Heart right ventricle (tissue), 16 donors: ENCODE measurements around the gene MMD. TPM values are rescaled to one million over a fixed set of nuclear protein-coding genes. Genes with fewer than 3 reads are reported as not detected.
"Not testable (repeated sequence)": the region's sequence is repeated elsewhere in the genome, so short reads cannot be mapped to it uniquely, and the experiment has no call there.

Experiments used
- ATAC-seq, 8 donors: fragments of 200-7000 bp; cut with Tn5 transposase; one replicate each; pipeline ENCODE4 v1.9.1; 2020; ENCODE audit warnings: mild to moderate bottlenecking in 8 of 8, moderate library complexity in 8 of 8, moderate number of reproducible peaks in 1 of 8
- DNase-seq, 2 donors: peaks; one replicate each; pipeline ENCODE4 v3.0.0-alpha.2; 2020
- H3K27ac ChIP-seq, 10 donors: fragments of 200-600 bp; sonication (generic) in 2 of 10; one replicate each; pipeline versions ENCODE4 v1.5.0 to v1.8.0; 2020 to 2022; ENCODE audit warnings: mild to moderate bottlenecking in 3 of 10
- H3K27me3 ChIP-seq, 7 donors: fragments of 200-600 bp; one replicate each; pipeline ENCODE4 v1.8.0; 2021 to 2022; ENCODE audit warnings: mild to moderate bottlenecking in 2 of 7
- H3K36me3 ChIP-seq, 9 donors: fragments of 200-600 bp; sonication (generic) in 1 of 9; one replicate each; pipeline versions ENCODE4 v1.5.0 to v1.8.0; 2020 to 2022; ENCODE audit warnings: mild to moderate bottlenecking in 2 of 9
- H3K4me1 ChIP-seq, 9 donors: fragments of 200-600 bp; sonication (generic) in 1 of 9; one replicate each; pipeline versions ENCODE4 v1.5.0 to v1.8.0; 2020 to 2022; ENCODE audit warnings: mild to moderate bottlenecking in 4 of 9
- H3K4me3 ChIP-seq, 10 donors: fragments of 200-600 bp; sonication (generic) in 2 of 10; one replicate each; pipeline versions ENCODE4 v1.5.0 to v1.8.0; 2020 to 2022; ENCODE audit warnings: mild to moderate bottlenecking in 7 of 10, moderate library complexity in 2 of 10
- H3K9me3 ChIP-seq, 11 donors: fragments of 200-600 bp in 10 of 11; sonication (generic) in 2 of 11; one replicate each; pipeline versions ENCODE4 v1.5.0 to v1.8.0; 2013 to 2022; ENCODE audit warnings: mild to moderate bottlenecking in 2 of 11, control low read depth in 1 of 11, moderate library complexity in 1 of 11
- CTCF ChIP-seq, 9 donors: fragments of 200-600 bp; sonication (generic) in 2 of 9; IDR thresholded peaks; one replicate each; pipeline versions ENCODE4 v1.5.0 to v1.8.0; 2021 to 2022; ENCODE audit warnings: antibody characterized with exemption in 9 of 9, mild to moderate bottlenecking in 5 of 9, moderate library complexity in 1 of 9
- WGBS, 2 donors: extraction: QIAGEN DNeasy Blood & Tissue Kit; methylation state at CpG; one replicate each; pipeline ENCODE4 v1.1.7; 2013; ENCODE audit warnings: inconsistent platforms in 1 of 2; 5-methylcytosine and 5-hydroxymethylcytosine counted together
- intact Hi-C, 10 donors: fragments of 100-400 bp; cut with DNase I; formaldehyde crosslinking; loops; one replicate each; pipeline versions ENCODE4 v1.11.1 to v1.14.2; 2022
- polyA plus RNA-seq, 2 donors: library from polyadenylated mRNA; stranded (reverse); fragments of 200-250 nt; gene quantifications; one replicate each; pipeline ENCODE4 v1.2.3, GENCODE V29; 2013
- total RNA-seq, 10 donors: library from RNA; stranded (reverse); fragmentation: NEBNext Ultra II Directional in 3 of 10; extraction: Animal tissue kit (Norgen Biotek cat#: 25700) in 3 of 10; gene quantifications; one replicate each; pipeline versions ENCODE4 v1.2.1 to v1.2.4, GENCODE V29; 2021 to 2023
- donor health status: Arrhythmogenic right ventricular cardiomyopathy.
- donor health status: ischemic (EF 13 %, LVEDD 7.1; RV severe dilation, severe dysfunction).
- donor health status: healthy with polysubstance abuse.
- donor health status: DM: no; HTN: yes; CAD: no.
- donor health status: DM: no; HTN: no; CAD: no.
- donor health status: ischemic (EF 25% LVEDD 6.9; RV normal size, moderate dysfunction).
- donor health status: ischemic (EF 25% LVEDD 5.7; RV mildly dilated, moderate dysfunction).
- donor health status: healthy.
- donor health status: DM: yes; HTN: yes; CAD: no.
- donor health status: Ischemic cardiomyopathy.
- donor health status: ischemic (EF 35%, LVEDD 5.7; RV mildly dilated, moderate dysfunction).
- donor health status: nonischemic (EF 11% LVEDD 7.7; RV severe dilation, severe dysfunction).
- donor health status: DM: yes; HTN: yes; CAD: no.
- donor health status: PGD.
- donor health status: ischemic (EF 29% LVEDD 5.4; RV normal size, mild dysfunction).
- donor health status: nonischemic (EF 23%, LVEDD 6.1; RV moderate dilation, normal function).

The MMD gene
- total and polyA plus RNA-seq, 12 donors: 6.4 to 20.8 (median 10.4) TPM

- Histone ChIP-seq H3K27me3 (no peaks in the 10 kb centered on the region), H3K9me3 (no peaks in the 10 kb centered on the region), H3K36me3 (peaks cover 0 to 100% (median 38%) of the 10 kb centered on the region in 9 donors), H3K27ac (no peak overlapping the region), H3K4me3 (no peak overlapping the region), H3K4me1 (peaks cover 0 to 11% (median 0%) of the 10 kb centered on the region in 9 donors)
- DNase-seq: no peak
- TF ChIP-seq CTCF (IDR thresholded peaks at IDR 0.05): no peak
- no peak for ATAC-seq
- WGBS, 2 donors: 86 to 88% methylated on average over 1 of the region's 1 CpG
- intact Hi-C loops: no loop called here
Measured at GRCh38 chr17:55405600-55405999, 16.0 kb downstream of the MMD start.

GRCh38 chr17:55404197-55404596 is 17.4 kb downstream of the MMD start:
- ATAC-seq: peak in 1 of 8 donors; percentile 64
- H3K4me1 ChIP-seq, intact Hi-C loops, H3K27me3 ChIP-seq, H3K4me3 ChIP-seq, H3K9me3 ChIP-seq, H3K27ac ChIP-seq, DNase-seq: not testable (repeated sequence)
- H3K36me3 ChIP-seq: peaks cover 0 to 100% (median 25%) of the 10 kb centered on the region in 9 donors
- WGBS, 2 donors: 76 to 78% methylated on average over 5 of the region's 5 CpGs

- no peak for TF ChIP-seq CTCF (IDR thresholded peaks at IDR 0.05)
- Histone ChIP-seq H3K36me3 (peaks cover 0 to 97% (median 25%) of the 10 kb centered on the region in 9 donors), H3K4me3 (no peak overlapping the region), H3K27me3 (no peaks in the 10 kb centered on the region), H3K27ac (no peak overlapping the region), H3K4me1 (peaks cover 0 to 4% (median 0%) of the 10 kb centered on the region in 9 donors), H3K9me3 (no peaks in the 10 kb centered on the region)
- ATAC-seq: no peak
- WGBS, 2 donors: 87 to 93% methylated on average over 4 of the region's 4 CpGs
- DNase-seq: no peak
- intact Hi-C loops: no loop called here
Measured at GRCh38 chr17:55402374-55402773, 19.3 kb downstream of the MMD start.

GRCh38 chr17:55398689-55399088 is 22.9 kb downstream of the MMD start:
- intact Hi-C loops: no loop called here

More at GRCh38 chr17:55398689-55399088, 22.9 kb downstream of the MMD start:
- Histone ChIP-seq H3K27me3 (no peaks in the 10 kb centered on the region), H3K27ac (no peak overlapping the region), H3K36me3 (peaks cover 0 to 89% (median 18%) of the 10 kb centered on the region in 9 donors), H3K4me1 (peaks cover 0 to 14% (median 0%) of the 10 kb centered on the region in 9 donors), H3K4me3 (no peak overlapping the region), H3K9me3 (no peaks in the 10 kb centered on the region)
- WGBS, 2 donors: 57 to 58% methylated on average over 5 of the region's 5 CpGs
- no peak for TF ChIP-seq CTCF (IDR thresholded peaks at IDR 0.05)
- DNase-seq (no peak), ATAC-seq (peak in 1 of 8 donors; percentile 23)
